ENCODE measurements around the gene SPNS3.

The SPNS3 gene

DNA sequence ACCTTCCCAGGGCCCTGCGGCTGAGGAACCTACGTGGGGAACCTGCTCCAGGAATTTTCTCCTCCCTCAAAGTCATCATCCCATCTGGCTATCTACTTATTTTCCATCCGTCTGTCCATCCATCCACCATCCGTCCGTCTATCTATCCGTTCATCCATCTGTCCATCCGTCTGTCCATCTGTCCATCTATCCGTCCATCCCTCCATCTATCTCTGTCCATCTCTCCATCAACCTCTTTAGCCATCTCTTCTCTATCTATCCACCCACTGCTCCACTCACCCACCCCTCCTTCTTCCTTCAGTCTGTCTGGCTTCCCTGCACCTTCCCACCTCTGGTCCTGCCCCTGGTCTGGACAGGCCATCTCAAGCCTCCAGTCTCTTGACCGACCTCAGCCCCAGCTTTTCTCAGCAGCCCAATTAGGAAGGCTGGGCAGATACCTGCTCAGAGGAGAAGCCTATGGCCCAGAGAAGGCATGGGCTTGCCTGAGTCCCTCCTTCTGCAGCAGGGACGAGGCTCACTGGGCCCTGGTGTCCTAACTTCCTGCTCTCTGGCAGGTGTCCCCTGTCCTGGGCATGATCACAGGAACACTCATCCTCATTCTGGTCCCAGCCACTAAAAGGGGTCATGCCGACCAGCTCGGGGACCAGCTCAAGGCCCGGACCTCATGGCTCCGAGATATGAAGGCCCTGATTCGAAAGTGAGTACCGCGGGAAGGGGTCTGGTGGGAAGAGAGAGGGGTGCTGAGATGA is 98.4 kb downstream of the SPNS3 start:
- no peak for DNase-seq

GRCh38 chr17:4532860-4533522 is 99.3 kb downstream of the SPNS3 start:
- DNase-seq, result no peak

- DNase-seq, result no peak
These were observed 100.1 kb downstream of the SPNS3 start for GRCh38 chr17:4533523-4534504.

DNA sequence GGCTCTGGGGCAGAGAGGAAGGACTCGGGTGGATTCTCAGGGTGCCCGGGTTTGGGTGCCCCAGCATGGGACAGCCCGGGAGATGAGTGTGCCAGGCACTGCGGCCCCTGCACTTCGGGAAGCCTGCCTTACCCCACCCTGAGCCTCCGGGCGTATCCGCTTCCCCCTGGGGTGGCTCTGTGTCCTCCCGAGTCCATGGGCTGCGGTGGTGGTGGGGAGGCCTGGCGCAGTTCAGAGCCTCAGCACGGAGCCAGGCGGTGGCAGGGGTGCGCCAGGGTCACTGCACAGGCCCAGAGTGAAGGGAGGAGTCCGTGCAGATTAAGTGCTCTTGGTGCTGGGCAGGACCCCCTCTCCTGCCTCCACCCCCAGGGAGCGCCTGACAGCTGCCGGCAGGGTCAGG is 100.8 kb downstream of the SPNS3 start:
- no peak for DNase-seq

- DNase-seq, result no peak
These were observed 101.4 kb downstream of the SPNS3 start for GRCh38 chr17:4534928-4535666.

DNA sequence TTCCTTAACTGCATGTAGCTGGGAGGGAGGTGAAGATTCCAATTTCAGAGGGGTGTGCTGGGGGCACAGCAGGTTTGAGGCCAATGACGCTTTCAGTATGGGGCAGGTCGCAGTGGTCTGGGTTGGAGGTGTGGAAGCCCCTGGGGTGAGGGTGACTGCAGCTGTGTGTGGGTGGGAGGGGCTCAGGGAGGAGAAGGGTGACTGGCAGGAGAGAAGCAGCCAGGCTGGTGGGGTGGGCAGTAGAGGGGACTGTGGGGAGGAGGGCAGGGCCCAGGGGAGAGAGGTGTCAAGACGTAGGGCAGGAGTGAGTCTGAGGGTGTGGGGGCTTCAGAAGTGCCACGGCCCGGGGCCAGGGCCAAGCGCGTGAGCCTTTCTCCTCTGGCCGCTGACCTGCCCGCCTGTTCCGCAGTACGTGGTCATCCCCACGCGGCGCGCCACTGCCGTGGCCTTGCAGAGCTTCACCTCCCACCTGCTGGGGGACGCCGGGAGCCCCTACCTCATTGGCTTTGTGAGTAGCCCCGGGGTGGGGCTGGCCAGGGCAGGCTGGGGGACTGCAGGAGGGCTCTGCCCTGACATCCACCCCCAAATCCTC is 102.0 kb downstream of the SPNS3 start:
- DNase-seq, result no peak

DNA sequence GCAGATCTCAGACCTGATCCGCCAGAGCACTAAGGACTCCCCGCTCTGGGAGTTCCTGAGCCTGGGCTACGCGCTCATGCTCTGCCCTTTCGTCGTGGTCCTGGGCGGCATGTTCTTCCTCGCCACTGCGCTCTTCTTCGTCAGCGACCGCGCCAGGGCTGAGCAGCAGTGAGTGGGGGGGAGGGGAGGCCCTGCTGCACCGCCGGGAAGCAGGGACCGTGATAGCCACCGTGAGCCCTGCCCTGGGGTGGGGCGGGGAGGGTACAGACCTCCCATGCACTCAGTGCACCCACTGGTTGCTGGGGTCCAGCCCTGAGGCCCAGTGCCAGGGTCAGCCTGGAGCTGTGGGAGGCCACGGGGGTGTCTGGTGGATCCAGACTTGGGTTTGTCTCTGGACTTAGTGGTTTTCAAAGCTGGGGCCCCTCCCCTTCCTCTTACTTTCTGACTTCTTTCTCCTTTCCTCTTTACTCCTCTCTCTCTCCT is 102.6 kb downstream of the SPNS3 start:
- no peak for DNase-seq

DNA sequence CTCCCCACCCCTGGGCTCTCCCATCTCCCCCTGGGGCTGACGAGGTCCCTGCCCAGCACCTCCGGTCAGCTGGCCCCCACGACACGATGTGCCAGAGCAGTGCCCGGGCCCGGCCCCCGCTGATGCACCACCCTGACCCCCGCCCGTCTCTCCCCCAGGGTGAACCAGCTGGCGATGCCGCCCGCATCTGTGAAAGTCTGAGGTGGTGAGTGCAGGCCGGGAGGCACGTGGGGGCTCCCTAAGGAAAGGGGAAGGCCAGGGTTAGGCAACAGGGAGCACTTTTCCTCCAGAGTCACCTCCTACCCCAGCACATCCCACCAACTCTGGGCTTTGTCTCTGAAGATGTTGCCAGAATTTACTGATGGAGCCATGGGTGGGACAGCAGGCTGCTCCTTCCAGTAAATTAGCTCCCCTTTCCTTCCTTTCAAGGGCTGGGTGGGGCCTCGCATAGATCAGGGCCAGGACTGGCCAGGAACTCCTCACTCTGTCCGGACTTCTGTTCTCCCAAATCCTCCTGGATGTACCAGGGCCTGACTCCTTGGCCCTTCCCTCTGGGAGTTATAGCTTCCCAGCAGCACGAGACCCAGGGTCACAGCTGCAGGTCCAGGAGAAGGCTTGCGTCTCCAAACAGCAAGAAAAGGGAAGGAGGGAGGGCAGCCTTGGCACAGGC is 103.1 kb downstream of the SPNS3 start:
- no peak for DNase-seq

Measured in NCI-H2171 (cell line).